ENCODE data around the gene EIPR1. TPM values are rescaled to one million over a fixed set of nuclear protein-coding genes. Genes with fewer than 3 reads are reported as not detected.

Gene EIPR1
- total RNA-seq, 2 donors from 2014 or later = 34.5 to 35.1 TPM

Other genes starting within 250 kb of the EIPR1 start
- 10 to 100 TPM; 85.4 to 86.0 TPM for gene TRAPPC12, start 1.9 kb upstream of the EIPR1 start, total RNA-seq
- gene ADI1, start 141.7 kb upstream of the EIPR1 start, total RNA-seq = 10 to 100 TPM; 24.1 to 26.4 TPM
- 10 to 100 TPM; 23.4 to 24.1 TPM for gene RNASEH1, start 180.5 kb upstream of the EIPR1 start, total RNA-seq
- gene RPS7, start 197.4 kb upstream of the EIPR1 start, total RNA-seq = 1,000 to 10,000 TPM; 1,606 to 1,760 TPM
- gene COLEC11, start 217.3 kb upstream of the EIPR1 start, total RNA-seq = under 1 TPM; 0.21 to 0.41 TPM